Stimulated activated CD4-positive, alpha-beta T cell treated with anti-CD3 and anti-CD28 coated beads, Interleukin-12 subunit alpha, Interleukin-12 subunit beta, amount 100 ng/mL, for 48 hours (primary cell): ENCODE measurements around the gene AGO4.
"Not testable (repeated sequence)": the region's sequence is repeated elsewhere in the genome, so short reads cannot be mapped to it uniquely, and the experiment has no call there.

Source experiments
- DNase-seq, 3 donors: peaks; one replicate each; pipeline ENCODE4 v3.0.0-alpha.2; 2020; ENCODE audit warnings: low read depth in 2 of 3, low spot score in 1 of 3

AGO4 gene

DNA sequence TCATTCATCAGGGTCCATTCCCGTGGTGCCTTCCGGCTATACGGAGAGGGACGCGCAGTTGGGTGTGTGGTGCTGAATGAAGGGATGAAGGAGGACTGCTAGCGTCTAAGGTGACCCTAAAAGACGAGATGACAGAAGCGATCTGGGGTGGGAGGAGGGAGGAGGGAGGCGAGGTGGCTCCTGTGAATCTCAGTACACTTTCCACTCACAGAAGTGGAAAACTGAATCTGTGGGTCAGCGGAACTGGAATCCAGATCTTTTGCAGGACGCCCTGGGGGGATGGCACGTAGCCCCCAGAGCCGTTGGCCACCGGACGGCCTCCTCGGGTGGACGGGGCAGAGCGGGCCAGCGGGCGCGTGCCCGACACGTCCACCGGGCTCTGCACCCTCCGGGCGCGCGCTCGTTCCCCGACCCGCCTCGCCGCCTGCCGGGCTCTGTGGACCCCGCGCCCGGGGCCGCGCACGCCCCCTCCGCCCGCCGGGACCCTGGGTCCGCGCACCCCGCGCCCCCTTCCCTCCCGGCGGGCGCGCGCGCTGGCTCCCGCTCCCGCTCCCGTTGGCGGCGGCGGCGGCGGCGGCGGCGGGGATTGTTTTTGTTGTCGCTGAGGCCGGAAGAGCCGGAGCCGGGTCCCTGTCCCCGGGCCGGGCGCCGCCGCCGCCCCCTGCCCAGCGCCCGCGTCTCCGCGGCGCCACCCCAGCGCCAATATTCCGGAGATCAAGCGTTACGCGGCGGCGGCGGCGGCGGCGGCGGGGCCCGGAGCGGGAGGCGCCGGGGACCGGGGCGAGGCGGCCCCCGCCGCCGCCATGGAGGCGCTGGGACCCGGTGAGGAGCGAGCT, at the start of gene AGO4:
Gene AGO4 (plus strand): TSS at position 403 of the 836 bp plus-strand sequence. CDS start 401 bp downstream, at position 804.
- DNase-seq, result peak in 1 of 3 donors; percentile 17

DNA sequence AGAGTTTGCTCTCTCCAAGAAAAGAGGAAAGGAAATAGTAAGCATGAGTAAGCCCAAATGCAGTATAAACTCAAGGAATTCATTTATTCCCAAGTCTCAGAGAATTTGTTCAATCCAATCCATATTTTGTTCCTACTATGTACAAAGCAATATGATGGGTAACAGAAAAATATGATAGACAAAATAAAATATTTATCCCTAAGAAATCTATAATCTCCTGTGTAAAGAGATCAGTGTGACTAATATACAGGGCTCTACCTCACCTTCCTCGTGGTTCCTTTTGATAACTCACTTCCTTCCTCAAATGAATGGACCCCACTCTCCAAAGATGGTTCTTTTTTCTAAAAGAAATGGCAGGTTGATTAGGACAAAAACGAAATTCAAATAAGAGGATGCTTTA, 45.7 kb upstream of the AGO4 start:
- DNase-seq, result no peak

- DNase-seq, result no peak
Observed at GRCh38 chr1:35763201-35763600, 44.6 kb upstream of the AGO4 start.

DNA sequence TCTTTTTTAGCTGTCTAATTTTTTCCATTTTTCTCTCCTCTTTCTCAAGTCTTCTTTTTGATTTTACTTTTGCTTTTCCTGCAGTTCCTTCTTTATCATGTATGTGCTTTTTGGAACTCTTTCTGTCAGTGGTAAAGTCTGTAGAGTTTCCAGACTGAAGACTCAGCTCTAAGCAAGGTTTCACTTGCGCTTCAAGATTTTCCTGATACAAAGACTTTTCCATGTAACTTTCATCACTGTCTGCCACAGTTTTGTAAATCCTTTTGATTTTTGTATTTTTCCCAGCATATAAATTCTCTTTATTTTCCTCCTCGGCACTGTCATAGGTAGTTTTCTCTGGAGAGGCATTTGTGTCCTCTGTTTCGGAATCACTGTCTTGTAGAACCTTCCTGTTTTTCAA, 43.5 kb upstream of the AGO4 start:
- DNase-seq, result no peak

DNA sequence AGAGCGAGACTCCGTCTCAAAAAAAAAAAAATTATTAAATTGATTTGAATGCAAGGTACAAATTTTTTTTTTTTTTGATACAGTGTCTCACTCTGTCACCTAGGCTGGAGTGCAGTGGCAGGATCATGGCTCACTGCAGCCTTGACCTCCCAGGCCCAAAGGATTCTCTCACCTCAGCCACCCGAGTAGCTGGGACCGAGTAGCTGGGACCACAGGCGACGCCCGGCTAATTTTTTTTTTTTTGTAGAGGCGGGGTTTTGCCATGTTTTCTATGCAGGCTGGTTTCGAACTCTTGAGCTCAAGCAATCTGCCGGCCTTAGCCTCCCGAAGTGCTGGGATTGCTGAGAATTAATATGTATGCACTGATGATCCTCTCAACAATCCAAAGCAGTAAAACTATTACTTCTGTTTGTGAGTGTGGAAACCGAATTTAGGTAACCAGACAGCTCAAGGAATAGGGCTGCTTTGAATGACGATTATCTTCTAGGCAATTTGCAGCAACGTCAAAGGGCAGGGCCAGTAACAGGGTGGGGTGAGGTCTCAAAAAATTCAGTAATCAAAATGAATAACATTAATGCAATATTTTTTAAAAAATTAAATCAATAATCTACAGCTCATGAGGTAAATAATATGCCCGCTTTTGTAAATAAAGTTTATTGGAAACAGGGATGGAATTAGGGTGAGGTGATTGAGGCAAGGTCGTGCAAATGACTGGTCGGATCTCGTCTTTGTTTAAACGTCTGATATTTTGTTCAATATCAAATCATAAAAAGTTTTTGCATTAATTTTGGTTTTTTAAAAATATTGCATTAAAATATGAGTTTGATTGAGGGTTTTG, 39.2 kb upstream of the AGO4 start:
- no peak for DNase-seq

GRCh38 chr1:35769188-35769758, 38.5 kb upstream of the AGO4 start:
- DNase-seq, result peak; percentile 62 to 81 (median 68)

- no peak for DNase-seq
Observed at GRCh38 chr1:35773711-35774110, 34.1 kb upstream of the AGO4 start.

GRCh38 chr1:35776172-35776571, 31.6 kb upstream of the AGO4 start:
- not testable (repeated sequence) for DNase-seq

DNA sequence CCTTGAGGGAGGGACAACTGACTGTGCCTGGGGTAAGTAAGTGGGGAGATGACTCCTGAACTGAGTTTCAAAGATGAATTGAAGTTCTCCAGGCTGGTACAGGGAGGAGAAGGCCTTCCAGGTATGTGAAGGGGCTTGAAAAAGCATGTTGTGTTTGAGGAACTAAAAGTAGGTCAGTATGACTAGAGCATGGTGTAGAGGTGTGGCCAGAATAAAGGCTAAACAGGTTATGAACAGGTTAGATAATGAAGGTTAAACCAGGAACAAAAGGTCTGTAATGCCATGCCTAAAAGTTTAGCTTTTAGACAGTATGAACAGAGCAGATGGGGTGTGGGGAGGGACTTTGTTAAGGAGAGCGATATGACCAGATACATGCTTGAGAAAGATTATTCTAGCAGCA, 30.7 kb upstream of the AGO4 start:
- no peak for DNase-seq

- DNase-seq, result no peak
Observed at GRCh38 chr1:35783055-35783583, 24.7 kb upstream of the AGO4 start.

- DNase-seq, result not testable (repeated sequence)
Observed at GRCh38 chr1:35784364-35784763, 23.5 kb upstream of the AGO4 start.

DNA sequence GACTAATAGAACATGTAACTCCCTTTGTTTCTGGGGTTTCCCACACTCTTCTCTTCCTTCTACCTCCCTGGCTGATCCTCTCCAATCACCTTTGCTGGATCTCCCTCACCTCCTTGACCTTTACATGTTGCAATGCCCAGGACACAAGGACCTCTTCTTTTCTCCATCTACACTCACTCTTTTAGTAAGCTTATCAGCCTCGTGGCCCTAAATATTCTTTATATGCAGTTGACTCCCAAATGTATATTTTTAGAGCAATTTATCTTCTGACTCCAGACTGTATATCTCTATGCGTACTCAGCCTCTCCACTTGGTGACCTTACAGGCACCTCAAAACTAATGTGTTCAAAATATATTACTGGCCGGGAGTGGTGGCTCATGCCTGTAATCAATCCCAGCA, 19.7 kb upstream of the AGO4 start:
- no peak for DNase-seq

- DNase-seq, result no peak
Observed at GRCh38 chr1:35790670-35791069, 17.1 kb upstream of the AGO4 start.

GRCh38 chr1:35795295-35795694, 12.5 kb upstream of the AGO4 start:
- DNase-seq, result no peak

DNA sequence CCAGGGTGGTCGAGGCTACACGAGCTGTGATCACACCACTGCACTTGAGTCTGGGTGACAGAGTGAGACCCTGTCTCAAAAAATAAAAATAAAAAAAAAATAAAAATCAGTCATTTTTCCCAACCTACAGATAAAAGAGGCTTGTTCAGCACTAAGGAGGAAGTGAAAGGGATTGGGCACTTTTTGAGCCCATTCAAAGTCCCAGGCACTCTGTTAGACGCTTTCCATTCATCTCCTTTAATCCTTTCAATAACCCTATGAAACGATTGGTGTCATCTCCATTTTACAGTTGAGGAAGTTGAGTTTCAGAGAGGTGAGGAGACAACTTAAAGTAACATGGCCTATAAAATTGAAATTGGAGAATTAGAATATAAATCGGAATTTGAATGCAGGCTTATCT, 10.4 kb upstream of the AGO4 start:
- no peak for DNase-seq

DNA sequence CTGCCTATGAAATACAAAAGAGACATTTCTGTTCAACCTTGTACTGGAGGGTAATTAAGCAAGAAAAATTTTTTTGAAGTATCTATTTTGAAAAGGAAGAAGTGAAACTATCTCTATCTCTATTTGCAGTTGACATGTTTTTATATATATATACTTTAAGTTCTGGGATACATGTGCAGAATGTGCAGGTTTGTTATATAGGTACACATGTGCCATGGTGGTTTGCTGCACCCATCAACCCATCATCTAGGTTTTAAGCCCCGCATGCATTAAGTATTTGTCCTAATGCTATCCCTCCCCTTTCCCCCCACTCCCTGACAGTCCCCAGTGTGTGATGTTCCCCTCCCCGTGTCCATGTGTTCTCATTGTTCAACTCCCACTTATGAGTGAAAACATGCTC, 9.8 kb upstream of the AGO4 start:
- DNase-seq, result not testable (repeated sequence)

DNA sequence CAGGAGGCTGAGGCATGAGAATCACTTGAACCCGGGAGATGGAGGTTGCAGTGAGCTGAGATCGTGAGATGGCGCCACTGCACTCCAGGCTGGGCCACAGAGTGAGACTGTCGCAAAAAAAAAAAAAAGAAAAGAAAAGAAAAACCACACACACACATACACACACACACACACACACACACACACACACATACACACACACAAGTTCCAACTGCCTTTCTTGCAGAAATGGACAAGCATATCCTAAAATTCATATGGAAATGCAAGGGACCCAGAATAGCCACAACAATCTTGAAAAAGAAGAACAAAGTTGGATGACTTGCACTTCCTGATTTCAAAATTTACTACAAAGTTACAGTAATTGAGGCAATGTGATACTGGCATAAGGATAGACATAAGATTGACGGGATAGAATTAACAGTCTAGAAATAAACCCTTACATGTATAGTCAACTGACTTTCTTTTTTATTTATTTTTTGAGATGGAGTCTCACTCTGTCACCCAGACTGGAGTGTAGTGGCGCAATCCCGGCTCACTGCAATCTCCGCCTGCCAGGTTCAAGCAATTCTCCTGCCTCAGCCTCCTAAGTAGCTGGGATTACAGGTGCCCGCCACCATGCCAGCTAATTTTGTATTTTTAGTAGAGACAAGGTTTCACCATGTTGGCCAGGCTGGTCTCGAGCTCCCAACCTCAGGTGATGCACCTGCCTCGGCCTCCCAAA, 7.5 kb upstream of the AGO4 start:
- not testable (repeated sequence) for DNase-seq

DNA sequence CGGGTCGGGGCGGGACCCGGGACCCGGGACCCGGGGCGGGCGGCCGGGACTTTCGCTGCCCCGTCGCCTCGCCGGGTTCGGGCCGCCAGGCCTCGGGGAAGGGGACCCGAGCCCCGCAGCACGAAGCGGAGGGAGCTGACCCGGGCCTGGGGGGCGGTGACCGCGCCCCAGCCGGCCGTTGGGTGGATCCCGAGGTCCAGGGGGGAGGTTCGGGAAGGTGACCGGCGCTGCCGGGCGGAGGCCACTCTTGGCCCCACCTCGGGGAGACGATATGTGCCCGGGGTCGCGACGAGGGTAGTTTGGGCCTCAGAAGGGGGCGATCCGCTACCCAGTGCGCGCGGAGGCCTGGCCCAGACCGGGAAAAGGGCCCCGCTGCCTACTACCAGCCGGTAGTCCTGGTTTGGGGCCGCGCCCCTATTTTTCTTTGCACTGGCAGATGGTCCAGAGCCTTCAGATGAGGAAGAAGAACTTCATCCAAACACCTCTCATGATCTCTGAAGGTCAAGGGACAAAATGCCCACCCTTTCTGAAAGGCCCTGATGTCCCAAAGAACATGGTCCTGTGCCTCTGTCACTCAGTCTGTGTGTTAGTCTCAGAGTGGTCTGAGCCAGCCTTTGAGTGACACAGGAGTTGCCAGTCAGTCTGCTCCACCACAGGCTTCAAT, 766 bp downstream of the AGO4 start:
- peak in 1 of 3 donors; percentile 3 for DNase-seq

GRCh38 chr1:35809114-35810095, 1.6 kb downstream of the AGO4 start:
- DNase-seq, result no peak
